Measurements from ENCODE around the gene MAP7.

Gene MAP7

GRCh38 chr6:136529710-136530109 lies 20.5 kb downstream of the MAP7 start:
- H3K4me3 ChIP-seq (ENCODE audit: low read depth in 1 of 2, low read length in 1 of 2), result no peak overlapping the region
- no peaks in the 10 kb centered on the region for H3K9me3 ChIP-seq
- TF ChIP-seq CTCF (IDR thresholded peaks at IDR 0.05), result no peak
- no peaks in the 10 kb centered on the region for H3K36me3 ChIP-seq
- no peaks in the 10 kb centered on the region for H3K27me3 ChIP-seq
- H3K27ac ChIP-seq, result no peak overlapping the region
- peaks cover 0 to 23% of the 10 kb centered on the region in 2 experiments for H3K4me1 ChIP-seq (ENCODE audit: control insufficient read depth in 1 of 2, insufficient read depth in 1 of 2, low read depth in 1 of 2, low read length in 1 of 2)

GRCh38 chr6:136528477-136528876 lies 21.7 kb downstream of the MAP7 start:
- Histone ChIP-seq H3K36me3 (no peaks in the 10 kb centered on the region), H3K27ac (no peak overlapping the region), H3K9me3 (no peaks in the 10 kb centered on the region), H3K4me1 (ENCODE audit: control insufficient read depth in 1 of 2, insufficient read depth in 1 of 2, low read depth in 1 of 2, low read length in 1 of 2) (peaks cover 0 to 23% of the 10 kb centered on the region in 2 experiments), H3K27me3 (no peaks in the 10 kb centered on the region), H3K4me3 (ENCODE audit: low read depth in 1 of 2, low read length in 1 of 2) (no peak overlapping the region)
- TF ChIP-seq CTCF (IDR thresholded peaks at IDR 0.05), result no peak

- Histone ChIP-seq H3K36me3 (no peaks in the 10 kb centered on the region), H3K4me3 (ENCODE audit: low read depth in 1 of 2, low read length in 1 of 2) (no peak overlapping the region), H3K27me3 (no peaks in the 10 kb centered on the region), H3K27ac (no peak overlapping the region), H3K9me3 (no peaks in the 10 kb centered on the region), H3K4me1 (ENCODE audit: control insufficient read depth in 1 of 2, insufficient read depth in 1 of 2, low read depth in 1 of 2, low read length in 1 of 2) (peaks cover 0 to 23% of the 10 kb centered on the region in 2 experiments)
- no peak for TF ChIP-seq CTCF (IDR thresholded peaks at IDR 0.05)
These were observed 22.4 kb downstream of the MAP7 start for GRCh38 chr6:136527831-136528230.

GRCh38 chr6:136526937-136527336 lies 23.3 kb downstream of the MAP7 start:
- no peak overlapping the region for H3K4me3 ChIP-seq (ENCODE audit: low read depth in 1 of 2, low read length in 1 of 2)
- no peak overlapping the region for H3K27ac ChIP-seq
- H3K4me1 ChIP-seq (ENCODE audit: control insufficient read depth in 1 of 2, insufficient read depth in 1 of 2, low read depth in 1 of 2, low read length in 1 of 2), result peaks cover 0 to 23% of the 10 kb centered on the region in 2 experiments
- H3K36me3 ChIP-seq, result no peaks in the 10 kb centered on the region
- no peaks in the 10 kb centered on the region for H3K27me3 ChIP-seq
- no peak for TF ChIP-seq CTCF (IDR thresholded peaks at IDR 0.05)
- H3K9me3 ChIP-seq, result no peaks in the 10 kb centered on the region

GRCh38 chr6:136526196-136526930 lies 23.9 kb downstream of the MAP7 start:
- Histone ChIP-seq H3K36me3 (no peaks in the 10 kb centered on the region), H3K27ac (no peak overlapping the region), H3K27me3 (no peaks in the 10 kb centered on the region), H3K4me1 (ENCODE audit: control insufficient read depth in 1 of 2, insufficient read depth in 1 of 2, low read depth in 1 of 2, low read length in 1 of 2) (peaks cover 0 to 23% of the 10 kb centered on the region in 2 experiments), H3K4me3 (ENCODE audit: low read depth in 1 of 2, low read length in 1 of 2) (no peak overlapping the region), H3K9me3 (no peaks in the 10 kb centered on the region)
- no peak for TF ChIP-seq CTCF (IDR thresholded peaks at IDR 0.05)
